NK-92 treated with Interleukin-12 subunit alpha and Interleukin-12 subunit beta, amount 100 ng/mL, for 24 hours (cell line): ENCODE measurements around the gene LRR1.
"Not testable (repeated sequence)": the region's sequence is repeated elsewhere in the genome, so short reads cannot be mapped to it uniquely, and the experiment has no call there.

Source experiments
- DNase-seq: peaks from one replicate; lab custom pipeline; 2025; lab: John Stamatoyannopoulos, UW

Gene LRR1

GRCh38 chr14:49598485-49599300, at the start of gene LRR1:
Gene LRR1 (plus strand): TSS chr14:49598940. CDS start chr14:49599021, 81 bp downstream.
- peak; percentile 69 for DNase-seq

- DNase-seq, result no peak
These were observed 49.3 kb upstream of the LRR1 start for GRCh38 chr14:49549446-49549845.

GRCh38 chr14:49549881-49550280, 48.9 kb upstream of the LRR1 start:
- no peak for DNase-seq

- no peak for DNase-seq
These were observed 48.2 kb upstream of the LRR1 start for GRCh38 chr14:49550286-49551184.

- no peak for DNase-seq
These were observed 47.2 kb upstream of the LRR1 start for GRCh38 chr14:49551569-49551968.

- DNase-seq, result no peak
These were observed 45.6 kb upstream of the LRR1 start for GRCh38 chr14:49553106-49553505.

- no peak for DNase-seq
These were observed 44.8 kb upstream of the LRR1 start for GRCh38 chr14:49553892-49554291.

GRCh38 chr14:49559979-49560768, 38.6 kb upstream of the LRR1 start:
- no peak for DNase-seq

- no peak for DNase-seq
These were observed 32.0 kb upstream of the LRR1 start for GRCh38 chr14:49566714-49567113.

GRCh38 chr14:49569281-49569680, 29.5 kb upstream of the LRR1 start:
- no peak for DNase-seq

GRCh38 chr14:49574038-49574437, 24.7 kb upstream of the LRR1 start:
- no peak for DNase-seq

GRCh38 chr14:49578141-49578540, 20.6 kb upstream of the LRR1 start:
- DNase-seq, result no peak

GRCh38 chr14:49579841-49580240, 18.9 kb upstream of the LRR1 start:
- DNase-seq, result no peak

- no peak for DNase-seq
These were observed 17.3 kb upstream of the LRR1 start for GRCh38 chr14:49581209-49582112.

GRCh38 chr14:49582113-49582977, 16.4 kb upstream of the LRR1 start:
- no peak for DNase-seq

GRCh38 chr14:49583629-49584028, 15.1 kb upstream of the LRR1 start:
- DNase-seq, result no peak

GRCh38 chr14:49584058-49584457, 14.7 kb upstream of the LRR1 start:
- DNase-seq, result no peak

GRCh38 chr14:49584981-49585640, 13.6 kb upstream of the LRR1 start:
- not testable (repeated sequence) for DNase-seq

- peak; percentile 95 for DNase-seq
These were observed 12.7 kb upstream of the LRR1 start, which contains the start of gene RPS29 for GRCh38 chr14:49585803-49586672. Gene RPS29 (minus strand): TSS chr14:49586380. CDS start chr14:49586346, 34 bp downstream.
